Heart right ventricle (tissue), 16 donors: ENCODE results near the gene ARRB1. TPM values are rescaled to one million over a fixed set of nuclear protein-coding genes. Genes with fewer than 3 reads are reported as not detected.
"Not testable (repeated sequence)": the region's sequence is repeated elsewhere in the genome, so short reads cannot be mapped to it uniquely, and the experiment has no call there.

Source experiments
- ATAC-seq, 8 donors: fragments of 200-7000 bp; cut with Tn5 transposase; one replicate each; pipeline ENCODE4 v1.9.1; 2020; ENCODE audit warnings: mild to moderate bottlenecking in 8 of 8, moderate library complexity in 8 of 8, moderate number of reproducible peaks in 1 of 8
- DNase-seq, 2 donors: peaks; one replicate each; pipeline ENCODE4 v3.0.0-alpha.2; 2020
- H3K27ac ChIP-seq, 10 donors: fragments of 200-600 bp; sonication (generic) in 2 of 10; one replicate each; pipeline versions ENCODE4 v1.5.0 to v1.8.0; 2020 to 2022; ENCODE audit warnings: mild to moderate bottlenecking in 3 of 10
- H3K27me3 ChIP-seq, 7 donors: fragments of 200-600 bp; one replicate each; pipeline ENCODE4 v1.8.0; 2021 to 2022; ENCODE audit warnings: mild to moderate bottlenecking in 2 of 7
- H3K36me3 ChIP-seq, 9 donors: fragments of 200-600 bp; sonication (generic) in 1 of 9; one replicate each; pipeline versions ENCODE4 v1.5.0 to v1.8.0; 2020 to 2022; ENCODE audit warnings: mild to moderate bottlenecking in 2 of 9
- H3K4me1 ChIP-seq, 9 donors: fragments of 200-600 bp; sonication (generic) in 1 of 9; one replicate each; pipeline versions ENCODE4 v1.5.0 to v1.8.0; 2020 to 2022; ENCODE audit warnings: mild to moderate bottlenecking in 4 of 9
- H3K4me3 ChIP-seq, 10 donors: fragments of 200-600 bp; sonication (generic) in 2 of 10; one replicate each; pipeline versions ENCODE4 v1.5.0 to v1.8.0; 2020 to 2022; ENCODE audit warnings: mild to moderate bottlenecking in 7 of 10, moderate library complexity in 2 of 10
- H3K9me3 ChIP-seq, 11 donors: fragments of 200-600 bp in 10 of 11; sonication (generic) in 2 of 11; one replicate each; pipeline versions ENCODE4 v1.5.0 to v1.8.0; 2013 to 2022; ENCODE audit warnings: mild to moderate bottlenecking in 2 of 11, control low read depth in 1 of 11, moderate library complexity in 1 of 11
- WGBS, 2 donors: extraction: QIAGEN DNeasy Blood & Tissue Kit; methylation state at CpG; one replicate each; pipeline ENCODE4 v1.1.7; 2013; ENCODE audit warnings: inconsistent platforms in 1 of 2; 5-methylcytosine and 5-hydroxymethylcytosine counted together
- intact Hi-C, 10 donors: fragments of 100-400 bp; cut with DNase I; formaldehyde crosslinking; loops; one replicate each; pipeline versions ENCODE4 v1.11.1 to v1.14.2; 2022
- polyA plus RNA-seq, 2 donors: library from polyadenylated mRNA; stranded (reverse); fragments of 200-250 nt; gene quantifications; one replicate each; pipeline ENCODE4 v1.2.3, GENCODE V29; 2013
- total RNA-seq, 10 donors: library from RNA; stranded (reverse); fragmentation: NEBNext Ultra II Directional in 3 of 10; extraction: Animal tissue kit (Norgen Biotek cat#: 25700) in 3 of 10; gene quantifications; one replicate each; pipeline versions ENCODE4 v1.2.1 to v1.2.4, GENCODE V29; 2021 to 2023
- TF ChIP-seq, protein P1 (sequence below), 9 donors: fragments of 200-600 bp; sonication (generic) in 2 of 9; IDR thresholded peaks; one replicate each; pipeline versions ENCODE4 v1.5.0 to v1.8.0; 2021 to 2022; ENCODE audit warnings: antibody characterized with exemption in 9 of 9, mild to moderate bottlenecking in 5 of 9, moderate library complexity in 1 of 9
- donor health status: Arrhythmogenic right ventricular cardiomyopathy.
- donor health status: ischemic (EF 13 %, LVEDD 7.1; RV severe dilation, severe dysfunction).
- donor health status: healthy with polysubstance abuse.
- donor health status: DM: no; HTN: yes; CAD: no.
- donor health status: DM: no; HTN: no; CAD: no.
- donor health status: ischemic (EF 25% LVEDD 6.9; RV normal size, moderate dysfunction).
- donor health status: ischemic (EF 25% LVEDD 5.7; RV mildly dilated, moderate dysfunction).
- donor health status: healthy.
- donor health status: DM: yes; HTN: yes; CAD: no.
- donor health status: Ischemic cardiomyopathy.
- donor health status: ischemic (EF 35%, LVEDD 5.7; RV mildly dilated, moderate dysfunction).
- donor health status: nonischemic (EF 11% LVEDD 7.7; RV severe dilation, severe dysfunction).
- donor health status: DM: yes; HTN: yes; CAD: no.
- donor health status: PGD.
- donor health status: ischemic (EF 29% LVEDD 5.4; RV normal size, mild dysfunction).
- donor health status: nonischemic (EF 23%, LVEDD 6.1; RV moderate dilation, normal function).

Gene ARRB1
- total and polyA plus RNA-seq, 12 donors: 8.1 to 33.9 (median 19.9) TPM

DNA sequence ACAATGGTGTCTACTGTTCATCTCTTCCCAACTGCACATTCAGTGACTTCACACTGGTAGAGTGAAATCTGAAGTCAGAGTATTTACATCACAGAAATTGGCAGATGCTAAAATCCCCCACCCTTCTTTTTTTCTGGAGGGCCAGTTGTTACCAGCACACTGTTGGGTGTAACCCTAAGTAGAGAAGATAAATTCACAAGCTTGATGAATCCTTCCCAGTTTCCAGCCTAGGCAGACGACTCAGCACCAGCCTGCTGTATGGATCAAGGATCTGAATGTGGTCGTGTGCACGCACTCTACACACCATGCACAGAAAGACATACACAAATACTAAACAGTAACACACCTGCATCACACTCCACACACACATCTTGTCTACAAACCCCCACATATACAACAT lies 46.0 kb downstream of the ARRB1 start:
- DNase-seq (no peak), ATAC-seq (no peak)
- TF ChIP-seq, protein P1, sequence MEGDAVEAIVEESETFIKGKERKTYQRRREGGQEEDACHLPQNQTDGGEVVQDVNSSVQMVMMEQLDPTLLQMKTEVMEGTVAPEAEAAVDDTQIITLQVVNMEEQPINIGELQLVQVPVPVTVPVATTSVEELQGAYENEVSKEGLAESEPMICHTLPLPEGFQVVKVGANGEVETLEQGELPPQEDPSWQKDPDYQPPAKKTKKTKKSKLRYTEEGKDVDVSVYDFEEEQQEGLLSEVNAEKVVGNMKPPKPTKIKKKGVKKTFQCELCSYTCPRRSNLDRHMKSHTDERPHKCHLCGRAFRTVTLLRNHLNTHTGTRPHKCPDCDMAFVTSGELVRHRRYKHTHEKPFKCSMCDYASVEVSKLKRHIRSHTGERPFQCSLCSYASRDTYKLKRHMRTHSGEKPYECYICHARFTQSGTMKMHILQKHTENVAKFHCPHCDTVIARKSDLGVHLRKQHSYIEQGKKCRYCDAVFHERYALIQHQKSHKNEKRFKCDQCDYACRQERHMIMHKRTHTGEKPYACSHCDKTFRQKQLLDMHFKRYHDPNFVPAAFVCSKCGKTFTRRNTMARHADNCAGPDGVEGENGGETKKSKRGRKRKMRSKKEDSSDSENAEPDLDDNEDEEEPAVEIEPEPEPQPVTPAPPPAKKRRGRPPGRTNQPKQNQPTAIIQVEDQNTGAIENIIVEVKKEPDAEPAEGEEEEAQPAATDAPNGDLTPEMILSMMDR (IDR thresholded peaks at IDR 0.05): no peak
- WGBS, 2 donors: 61 to 70% methylated on average over 3 of the region's 3 CpGs
- Histone ChIP-seq H3K27ac (peak overlapping the region in 7 of 10 donors; percentile 70 to 86 (median 81)), H3K36me3 (peaks cover 0 to 14% (median 0%) of the 10 kb centered on the region in 9 donors), H3K27me3 (no peaks in the 10 kb centered on the region), H3K4me3 (peak overlapping the region in 8 of 10 donors; percentile 30 to 52 (median 48)), H3K9me3 (no peaks in the 10 kb centered on the region), H3K4me1 (peaks cover 8 to 79% (median 44%) of the 10 kb centered on the region in 9 donors)
- intact Hi-C loops: no loop called here

- ATAC-seq, H3K27me3 ChIP-seq, intact Hi-C loops, H3K9me3 ChIP-seq, DNase-seq: not testable (repeated sequence)
- H3K4me1 ChIP-seq: peaks cover 8 to 74% (median 40%) of the 10 kb centered on the region in 9 donors
- peak overlapping the region in 4 of 10 donors; percentile 77 to 86 (median 84) for H3K27ac ChIP-seq
- 89 to 92% methylated on average over 4 of the region's 4 CpGs for WGBS, 2 donors
- H3K36me3 ChIP-seq: peaks cover 0 to 11% (median 0%) of the 10 kb centered on the region in 9 donors
- H3K4me3 ChIP-seq: peak overlapping the region in 2 of 10 donors; percentile 49 to 50
These were observed 46.5 kb downstream of the ARRB1 start for GRCh38 chr11:75304941-75305340.

- ATAC-seq: no peak
- intact Hi-C loops: no loop called here
- 90 to 92% methylated on average over 10 of the region's 10 CpGs for WGBS, 2 donors
These were observed 47.8 kb downstream of the ARRB1 start for GRCh38 chr11:75303544-75304224.

GRCh38 chr11:75302371-75302770 lies 49.1 kb downstream of the ARRB1 start:
- intact Hi-C loops: loop anchor here in 1 of 10 donors (1.0 kb wide), 1 partner anchor 18 kb away; no protein-coding TSS in a partner anchor
- H3K27me3 ChIP-seq: no peaks in the 10 kb centered on the region
- TF ChIP-seq, protein P1 (IDR thresholded peaks at IDR 0.05): no peak
- H3K36me3 ChIP-seq: no peaks in the 10 kb centered on the region
- DNase-seq: no peak
- H3K27ac ChIP-seq: peak overlapping the region in 9 of 10 donors; percentile 26 to 83 (median 64)
- 62 to 69% methylated on average over 4 of the region's 4 CpGs for WGBS, 2 donors
- ATAC-seq: peak in 6 of 8 donors; percentile 37 to 48 (median 43)
- no peaks in the 10 kb centered on the region for H3K9me3 ChIP-seq
- no peak overlapping the region for H3K4me3 ChIP-seq
- peaks cover 8 to 61% (median 37%) of the 10 kb centered on the region in 9 donors for H3K4me1 ChIP-seq

More at GRCh38 chr11:75303544-75304224, 47.8 kb downstream of the ARRB1 start:
- no peaks in the 10 kb centered on the region for H3K27me3 ChIP-seq
- no peak for DNase-seq
- no peak overlapping the region for H3K4me3 ChIP-seq
- H3K9me3 ChIP-seq: no peaks in the 10 kb centered on the region
- H3K36me3 ChIP-seq: no peaks in the 10 kb centered on the region
- peaks cover 8 to 65% (median 40%) of the 10 kb centered on the region in 9 donors for H3K4me1 ChIP-seq
- TF ChIP-seq, protein P1 (IDR thresholded peaks at IDR 0.05): no peak
- H3K27ac ChIP-seq: peak overlapping the region in 1 of 10 donors; percentile 83
